Body of pancreas (tissue), 4 donors: Measurements from ENCODE around the gene CBY3. TPM values are rescaled to one million over a fixed set of nuclear protein-coding genes. Genes with fewer than 3 reads are reported as not detected.

ENCODE experiments used
- ATAC-seq: fragments of 150-250 bp; one replicate; pipeline ENCODE4 v1.9.1; 2016
- DNase-seq, 4 donors: peaks; one replicate each; pipeline ENCODE4 v3.0.0-alpha.2; 2019
- H3K27ac ChIP-seq, 4 donors: fragments of 200-600 bp; sonication (generic); 1 replicate in 3 of 4; 2 replicates in 1 of 4; pipeline versions ENCODE4 v1.5.1 to v1.6.1; 2016 to 2019; ENCODE audit warnings: mild to moderate bottlenecking in 1 of 4, mixed read lengths in 1 of 4, moderate library complexity in 1 of 4
- H3K27me3 ChIP-seq, 2 donors: fragments of 200-600 bp; sonication (generic); one replicate each; pipeline ENCODE4 v1.6.0; 2016; ENCODE audit warnings: mild to moderate bottlenecking in 1 of 2
- H3K36me3 ChIP-seq, 2 donors: fragments of 200-600 bp; sonication (generic); replicated peaks in 1 of 2; 2 replicates each; pipeline ENCODE4 v1.5.1; 2016; ENCODE audit warnings: low read depth in 2 of 2; ENCODE audit not compliant: insufficient read depth in 1 of 2
- H3K4me1 ChIP-seq: fragments of 200-600 bp; sonication (generic); one replicate; pipeline ENCODE4 v1.6.0; 2016
- H3K4me3 ChIP-seq, 2 donors: fragments of 200-600 bp; sonication (generic); 1 replicate in 1 of 2; 2 replicates in 1 of 2; pipeline ENCODE4 v1.5.1; 2016 to 2019
- H3K9me3 ChIP-seq, 3 donors: fragments of 200-600 bp; sonication (generic); 1 replicate in 2 of 3; 2 replicates in 1 of 3; pipeline ENCODE4 v1.5.1; 2016
- POLR2A ChIP-seq, 3 donors: fragments of 450-650 bp; IDR thresholded peaks; one replicate each; pipeline ENCODE4 v1.6.1; 2016; ENCODE audit warnings: antibody characterized with exemption in 3 of 3, mild to moderate bottlenecking in 2 of 3
- WGBS, 2 donors: methylation state at CpG; one replicate each; pipeline ENCODE4 v1.1.5; 2017; 5-methylcytosine and 5-hydroxymethylcytosine counted together
- intact Hi-C: fragments of 100-400 bp; cut with DNase I; formaldehyde crosslinking; loops from one replicate; pipeline ENCODE4 v1.15.1; 2023
- total RNA-seq, 2 donors: library from RNA; depleted of rRNA; stranded (reverse); fragments of >200 nt; gene quantifications; one replicate each; pipeline ENCODE4 v1.1.0, GENCODE V29; 2016
- TF ChIP-seq, protein P1 (sequence below), 7 experiments: fragments of 450-650 bp in 4 of 7; fragments of 200-600 bp in 3 of 7; sonication (generic) in 3 of 7; IDR thresholded peaks; one replicate each; pipeline ENCODE4 v1.5.1; 2016 to 2019; ENCODE audit warnings: antibody characterized with exemption in 7 of 7

The CBY3 gene
- not detected for total RNA-seq

- no peaks in the 10 kb centered on the region for H3K27me3 ChIP-seq
- ATAC-seq: no peak
- no peaks in the 10 kb centered on the region for H3K36me3 ChIP-seq
- no peak for DNase-seq
- TF ChIP-seq, protein P1, sequence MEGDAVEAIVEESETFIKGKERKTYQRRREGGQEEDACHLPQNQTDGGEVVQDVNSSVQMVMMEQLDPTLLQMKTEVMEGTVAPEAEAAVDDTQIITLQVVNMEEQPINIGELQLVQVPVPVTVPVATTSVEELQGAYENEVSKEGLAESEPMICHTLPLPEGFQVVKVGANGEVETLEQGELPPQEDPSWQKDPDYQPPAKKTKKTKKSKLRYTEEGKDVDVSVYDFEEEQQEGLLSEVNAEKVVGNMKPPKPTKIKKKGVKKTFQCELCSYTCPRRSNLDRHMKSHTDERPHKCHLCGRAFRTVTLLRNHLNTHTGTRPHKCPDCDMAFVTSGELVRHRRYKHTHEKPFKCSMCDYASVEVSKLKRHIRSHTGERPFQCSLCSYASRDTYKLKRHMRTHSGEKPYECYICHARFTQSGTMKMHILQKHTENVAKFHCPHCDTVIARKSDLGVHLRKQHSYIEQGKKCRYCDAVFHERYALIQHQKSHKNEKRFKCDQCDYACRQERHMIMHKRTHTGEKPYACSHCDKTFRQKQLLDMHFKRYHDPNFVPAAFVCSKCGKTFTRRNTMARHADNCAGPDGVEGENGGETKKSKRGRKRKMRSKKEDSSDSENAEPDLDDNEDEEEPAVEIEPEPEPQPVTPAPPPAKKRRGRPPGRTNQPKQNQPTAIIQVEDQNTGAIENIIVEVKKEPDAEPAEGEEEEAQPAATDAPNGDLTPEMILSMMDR (IDR thresholded peaks at IDR 0.05): no peak
- intact Hi-C loops: no loop called here
- peaks cover 35% of the 10 kb centered on the region for H3K4me1 ChIP-seq
- H3K27ac ChIP-seq: no peak within 1 kb of the TSS
- H3K4me3 ChIP-seq: no peak within 1 kb of the TSS
- no peaks in the 10 kb centered on the region for H3K9me3 ChIP-seq
- 84 to 93% methylated on average over 5 of the region's 5 CpGs for WGBS, 2 donors
These were observed at the start of gene CBY3 for GRCh38 chr5:179680780-179681401. TSS of gene CBY3 (minus strand) at chr5:179681034. CDS start at chr5:179680918, 116 bp downstream.

- Histone ChIP-seq H3K36me3 (peaks cover under 1 to 32% of the 10 kb centered on the region in 2 donors), H3K9me3 (no peaks in the 10 kb centered on the region), H3K4me3 (no peak overlapping the region), H3K27ac (no peak overlapping the region), H3K4me1 (peaks cover 22% of the 10 kb centered on the region), H3K27me3 (no peaks in the 10 kb centered on the region)
- intact Hi-C loops: no loop called here
- DNase-seq: no peak
- no peak for ATAC-seq
- no peak for TF ChIP-seq POLR2A (IDR thresholded peaks at IDR 0.05)
- TF ChIP-seq, protein P1 (IDR thresholded peaks at IDR 0.05): no peak
- 68 to 71% methylated on average over 3 of the region's 3 CpGs for WGBS, 2 donors
These were observed 49.5 kb upstream of the CBY3 start for GRCh38 chr5:179730356-179730755.

- Histone ChIP-seq H3K4me3 (no peak overlapping the region), H3K4me1 (peaks cover 18% of the 10 kb centered on the region), H3K36me3 (peaks cover 7 to 36% of the 10 kb centered on the region in 2 donors), H3K9me3 (no peaks in the 10 kb centered on the region), H3K27me3 (no peaks in the 10 kb centered on the region), H3K27ac (no peak overlapping the region)
- TF ChIP-seq, protein P1 (IDR thresholded peaks at IDR 0.05): no peak
- no peak for TF ChIP-seq POLR2A (IDR thresholded peaks at IDR 0.05)
- ATAC-seq (no peak), DNase-seq (no peak)
- WGBS, 2 donors: 77 to 81% methylated on average over 3 of the region's 3 CpGs
- intact Hi-C loops: no loop called here
These were observed 48.9 kb upstream of the CBY3 start for GRCh38 chr5:179729727-179730126.

GRCh38 chr5:179729303-179729702 is 48.5 kb upstream of the CBY3 start:
- Histone ChIP-seq H3K27ac (no peak overlapping the region), H3K27me3 (no peaks in the 10 kb centered on the region), H3K36me3 (peaks cover 8 to 40% of the 10 kb centered on the region in 2 donors), H3K9me3 (no peaks in the 10 kb centered on the region), H3K4me1 (peaks cover 13% of the 10 kb centered on the region), H3K4me3 (no peak overlapping the region)
- TF ChIP-seq POLR2A (IDR thresholded peaks at IDR 0.05): no peak
- TF ChIP-seq, protein P1 (IDR thresholded peaks at IDR 0.05): no peak
- 86 to 89% methylated on average over 4 of the region's 4 CpGs for WGBS, 2 donors
- intact Hi-C loops: no loop called here
- ATAC-seq (no peak), DNase-seq (no peak)

DNA sequence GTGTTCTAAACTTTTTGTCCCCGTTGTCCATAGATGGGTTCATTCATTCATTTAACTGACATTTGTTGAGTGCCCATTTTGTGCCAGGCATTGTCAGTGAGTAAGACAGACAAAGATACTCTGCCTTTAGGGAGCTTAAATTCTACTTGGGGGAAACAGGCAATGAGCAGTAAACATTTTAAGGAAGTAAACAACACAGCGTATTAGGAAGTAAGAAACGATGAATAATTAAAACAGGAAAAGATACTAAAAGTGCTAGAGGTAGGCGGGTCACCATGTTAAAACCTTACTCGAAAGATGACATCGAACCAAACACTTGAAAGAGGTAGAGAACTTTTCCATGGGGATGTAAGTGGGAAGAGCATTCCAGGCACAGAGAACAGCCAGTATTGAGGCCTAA is 46.3 kb upstream of the CBY3 start:
- WGBS, 2 donors: 71 to 88% methylated on average over 6 of the region's 6 CpGs
- peaks cover 8 to 55% of the 10 kb centered on the region in 2 donors for H3K36me3 ChIP-seq
- H3K4me1 ChIP-seq: peaks cover 6% of the 10 kb centered on the region
- no peaks in the 10 kb centered on the region for H3K27me3 ChIP-seq
- no peak overlapping the region for H3K27ac ChIP-seq
- no peak overlapping the region for H3K4me3 ChIP-seq
- no peak for TF ChIP-seq POLR2A (IDR thresholded peaks at IDR 0.05)
- TF ChIP-seq, protein P1 (IDR thresholded peaks at IDR 0.05): no peak
- H3K9me3 ChIP-seq: no peaks in the 10 kb centered on the region
- intact Hi-C loops: no loop called here
- ATAC-seq (no peak), DNase-seq (no peak)
